HG02981 (cell line): ENCODE results near the gene TRIM10.
"Not testable (repeated sequence)": the region's sequence is repeated elsewhere in the genome, so short reads cannot be mapped to it uniquely, and the experiment has no call there.

Source experiments
- ATAC-seq: cut with Tn5 transposase; IDR thresholded peaks from one replicate; pipeline ENCODE4 v1.9.1; 2021; ENCODE audit warnings: mild to moderate bottlenecking, moderate library complexity; ENCODE audit not compliant: unreplicated experiment

The TRIM10 gene

DNA sequence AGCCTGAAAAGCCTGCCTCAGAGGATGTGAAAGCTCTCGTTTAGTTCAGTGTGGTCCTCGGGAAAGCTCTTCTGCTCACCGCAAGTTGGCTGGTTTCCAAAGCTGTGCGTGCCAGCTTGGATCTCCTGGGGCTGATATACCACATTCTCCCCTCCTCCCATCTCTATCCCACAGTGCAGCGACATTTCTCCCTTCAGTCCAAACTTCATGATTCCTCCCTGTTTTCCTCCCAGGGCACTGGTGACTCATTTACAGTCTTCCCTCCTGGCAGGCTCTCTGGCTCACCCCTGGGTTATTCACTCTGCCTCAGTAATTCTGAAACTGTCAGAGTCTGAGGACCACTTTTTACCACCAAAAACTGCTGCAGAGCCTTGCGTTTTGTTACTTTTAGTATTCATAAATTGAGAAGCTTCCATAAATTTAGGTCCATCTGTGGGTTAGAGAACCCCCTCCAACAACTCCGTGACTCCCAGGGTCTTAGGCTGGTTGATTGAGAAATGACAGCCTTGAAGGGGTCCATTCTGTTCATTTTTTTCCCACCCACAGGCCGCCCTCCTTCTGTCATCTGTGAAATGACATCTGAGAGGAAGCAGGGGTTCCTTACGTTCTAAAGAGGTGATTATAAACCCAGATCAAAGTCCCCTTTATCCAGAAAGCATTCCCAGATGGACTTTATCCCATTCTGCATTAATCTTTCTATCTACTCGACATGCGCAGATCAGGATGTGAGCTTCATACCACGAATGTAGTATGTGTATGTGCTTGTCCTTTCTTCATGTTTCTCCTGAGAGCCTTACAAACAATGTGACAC lies 6.1 kb downstream of the TRIM10 start:
- ATAC-seq = no peak

DNA sequence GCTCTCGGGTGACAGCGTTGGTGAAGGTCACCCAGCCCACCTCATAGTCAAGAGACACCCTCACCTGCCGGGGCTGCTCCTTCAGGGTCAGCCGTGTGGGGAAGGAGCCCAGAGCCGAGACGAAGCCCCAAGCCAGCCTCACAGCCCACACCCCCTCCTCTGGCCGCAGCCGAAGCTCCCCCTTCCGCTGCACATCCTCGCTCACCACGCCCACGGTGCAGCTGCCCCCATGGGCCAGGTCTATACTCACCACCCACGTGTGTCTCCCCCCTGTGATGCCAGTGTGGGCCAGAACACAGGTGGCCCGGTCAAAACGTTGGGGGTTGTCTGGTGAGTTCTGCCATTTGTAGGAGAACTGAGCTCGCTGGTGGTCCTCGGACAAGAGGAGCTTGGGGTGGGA lies 7.0 kb downstream of the TRIM10 start:
- no peak for ATAC-seq

DNA sequence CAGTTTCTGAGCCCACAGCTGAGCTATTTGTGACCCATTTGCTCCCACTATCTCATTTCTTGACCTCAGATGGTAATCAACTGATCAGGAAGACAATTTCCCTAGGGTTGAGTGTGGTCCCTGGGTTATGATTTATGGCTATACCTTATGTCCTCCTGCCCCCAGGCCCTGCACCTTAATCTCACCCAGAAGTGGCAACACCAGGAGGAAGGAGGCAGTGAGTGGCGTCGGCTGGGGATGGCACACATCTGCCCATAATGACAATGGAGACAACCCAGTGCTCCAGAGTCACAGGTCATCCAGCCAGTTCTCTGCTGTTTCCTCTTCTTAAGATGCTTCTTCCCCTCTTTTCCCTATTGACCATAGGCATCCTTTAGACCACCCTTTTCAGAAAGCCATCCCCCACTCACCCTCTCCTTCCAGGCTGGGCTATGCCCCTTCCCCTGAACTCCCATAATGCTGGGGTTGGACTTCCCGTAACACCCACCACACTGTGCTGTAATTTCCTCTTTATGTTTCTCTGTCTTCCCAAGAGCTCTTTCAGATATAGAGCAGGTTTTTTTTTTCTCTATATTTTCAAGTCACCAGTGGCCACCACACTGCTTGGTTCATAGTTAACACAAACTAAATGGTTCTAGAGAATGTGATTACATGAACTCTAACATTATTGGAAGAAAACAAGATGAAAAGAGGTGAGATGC lies 8.0 kb downstream of the TRIM10 start:
- ATAC-seq = no peak

GRCh38 chr6:30152016-30152673 lies 8.9 kb downstream of the TRIM10 start:
- no peak for ATAC-seq

DNA sequence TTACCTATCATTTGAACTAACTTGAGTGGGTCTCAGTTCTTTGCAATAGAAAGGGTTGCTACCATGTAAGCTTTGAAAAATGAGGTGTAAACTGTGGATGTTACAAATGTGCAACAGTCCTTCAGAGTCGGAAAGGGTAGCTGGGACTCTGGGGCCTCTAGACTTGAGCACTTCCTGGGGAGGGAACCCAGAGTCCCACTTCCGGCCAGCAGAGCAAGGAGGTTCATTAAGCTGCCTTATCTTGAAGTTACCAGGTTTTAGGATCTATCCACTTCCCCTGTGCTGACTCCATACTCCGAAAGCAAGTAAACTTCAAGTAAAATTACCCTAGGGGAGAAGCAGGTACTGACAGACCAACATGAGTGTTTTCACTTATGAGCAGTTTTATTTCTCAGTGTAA lies 9.4 kb downstream of the TRIM10 start:
- ATAC-seq = no peak

DNA sequence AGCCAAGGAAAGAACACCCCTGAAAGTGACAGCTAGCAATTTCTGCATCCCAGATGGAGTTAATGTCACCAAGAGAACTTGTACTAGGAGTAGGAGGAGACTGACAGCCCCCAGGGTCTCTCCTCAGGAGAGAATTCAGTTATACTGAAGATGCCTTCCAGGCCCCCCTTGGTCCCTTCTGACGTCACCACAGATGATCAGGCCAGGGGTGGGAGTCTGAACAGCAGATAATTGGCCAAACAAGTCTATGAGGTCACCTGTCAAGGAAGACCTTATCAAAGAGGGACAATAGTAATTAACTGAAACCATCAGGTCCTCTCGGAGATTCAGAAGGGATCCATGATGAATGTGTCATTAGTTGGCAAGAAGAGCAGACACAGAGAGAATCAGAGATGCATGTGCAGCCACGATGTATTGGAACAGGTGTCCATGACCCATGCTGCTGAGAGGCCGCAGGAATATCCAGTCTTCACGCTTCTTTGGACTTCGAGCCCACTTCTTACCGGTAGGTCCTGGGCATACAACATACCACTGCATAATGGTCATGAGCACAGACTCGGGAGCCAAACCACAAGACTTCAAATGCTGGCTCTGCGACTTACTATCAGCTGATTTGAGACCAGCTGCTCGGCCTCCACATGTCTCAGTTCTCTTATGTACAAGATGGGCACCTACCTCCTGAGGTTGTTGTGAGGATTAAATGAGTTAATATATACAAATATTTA lies 10.2 kb downstream of the TRIM10 start:
- no peak for ATAC-seq

- no peak for ATAC-seq
Measured at GRCh38 chr6:30149858-30150550, 11.0 kb downstream of the TRIM10 start.

DNA sequence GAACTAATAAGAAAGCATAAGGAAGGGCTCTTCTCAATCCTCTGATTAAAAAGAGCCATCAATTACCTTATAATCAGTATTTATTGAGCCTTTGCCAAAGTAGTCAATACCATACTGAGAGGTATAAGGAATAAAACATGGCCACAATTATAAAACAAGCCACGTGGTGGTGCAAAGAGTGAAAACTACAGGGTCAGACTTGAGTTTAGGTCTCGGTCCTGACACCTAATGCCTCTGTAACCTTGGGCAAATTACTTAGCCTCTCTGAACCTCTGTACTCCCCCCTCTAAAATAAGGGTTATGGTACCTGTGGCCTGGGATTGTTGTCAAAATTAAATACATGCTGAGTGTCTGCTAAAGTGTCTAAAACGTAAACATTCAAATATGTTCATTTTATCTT lies 11.8 kb downstream of the TRIM10 start:
- ATAC-seq = no peak

DNA sequence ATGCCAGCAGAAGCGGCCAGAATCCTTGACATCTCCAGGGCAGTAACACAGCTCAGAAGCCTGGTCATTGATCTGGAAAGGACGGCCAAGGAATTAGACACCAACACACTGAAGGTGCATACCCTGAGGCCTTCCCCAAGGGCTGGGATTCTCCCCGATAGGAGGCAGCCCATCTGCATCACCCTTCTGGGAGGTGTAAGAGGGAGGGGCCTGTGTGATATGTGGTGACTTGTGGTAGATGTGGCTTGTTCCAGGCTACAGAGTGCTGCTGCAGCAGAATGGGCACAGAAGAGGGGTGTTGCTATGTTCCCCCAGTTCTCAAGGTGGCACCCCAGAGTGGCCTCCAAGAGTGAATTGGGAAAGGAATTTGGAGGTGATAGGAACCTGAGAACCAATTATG lies 13.9 kb downstream of the TRIM10 start:
- no peak for ATAC-seq

DNA sequence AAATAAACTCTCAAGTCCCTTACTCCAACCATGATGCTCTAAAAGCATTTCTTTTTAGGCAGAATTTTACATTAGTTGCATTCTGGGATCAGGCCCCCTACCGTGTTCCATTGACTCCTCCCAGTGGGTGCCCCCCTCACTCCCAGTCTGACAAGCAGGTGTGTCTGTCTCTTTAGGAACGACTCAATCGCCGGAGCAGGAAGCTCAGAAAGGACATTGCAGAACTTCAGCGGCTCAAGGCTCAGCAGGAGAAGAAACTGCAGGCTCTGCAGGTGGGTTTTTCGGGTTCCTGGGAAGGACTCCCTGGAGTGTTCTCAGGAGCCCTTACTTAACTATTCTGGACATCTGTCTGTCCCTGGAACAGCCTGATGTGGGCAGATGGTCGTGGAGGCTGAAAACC lies 15.2 kb downstream of the TRIM10 start:
- ATAC-seq = no peak

GRCh38 chr6:30144811-30145210 lies 16.2 kb downstream of the TRIM10 start:
- ATAC-seq = no peak

- no peak for ATAC-seq
Measured at GRCh38 chr6:30143780-30144179, 17.2 kb downstream of the TRIM10 start.

- ATAC-seq = no peak
Measured at GRCh38 chr6:30142665-30143064, 18.3 kb downstream of the TRIM10 start.

GRCh38 chr6:30140240-30140639 lies 20.8 kb downstream of the TRIM10 start:
- not testable (repeated sequence) for ATAC-seq

DNA sequence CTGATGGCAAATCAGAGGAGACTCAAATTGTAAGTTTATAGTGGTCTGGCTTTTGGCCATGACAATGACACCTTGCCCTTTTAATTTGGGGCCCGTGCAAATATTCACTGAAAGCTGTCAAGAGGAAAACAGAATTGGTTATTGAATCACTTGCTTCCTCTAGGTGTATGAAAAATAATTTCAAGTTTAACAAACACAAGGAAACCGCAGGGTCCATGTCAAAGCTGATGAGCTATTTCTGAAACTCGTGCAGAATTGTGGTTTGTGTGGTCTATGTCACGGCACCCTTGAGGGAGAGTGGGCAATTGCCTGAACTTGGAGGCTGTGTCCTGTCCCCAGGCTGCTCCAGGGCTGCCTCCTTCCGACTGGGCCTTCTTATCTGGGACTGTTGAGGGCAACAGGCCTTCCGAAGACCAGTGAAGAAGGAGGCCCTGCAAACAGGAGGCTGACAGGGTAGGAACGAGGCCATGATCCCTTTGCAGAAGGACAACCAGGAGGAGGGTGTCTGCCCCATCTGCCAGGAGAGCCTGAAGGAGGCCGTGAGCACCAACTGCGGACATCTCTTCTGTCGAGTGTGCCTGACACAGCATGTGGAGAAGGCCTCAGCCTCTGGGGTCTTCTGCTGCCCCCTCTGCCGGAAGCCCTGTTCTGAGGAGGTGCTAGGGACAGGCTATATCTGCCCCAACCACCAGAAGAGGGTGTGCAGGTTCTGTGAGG lies 24.3 kb downstream of the TRIM10 start:
- no peak for ATAC-seq

DNA sequence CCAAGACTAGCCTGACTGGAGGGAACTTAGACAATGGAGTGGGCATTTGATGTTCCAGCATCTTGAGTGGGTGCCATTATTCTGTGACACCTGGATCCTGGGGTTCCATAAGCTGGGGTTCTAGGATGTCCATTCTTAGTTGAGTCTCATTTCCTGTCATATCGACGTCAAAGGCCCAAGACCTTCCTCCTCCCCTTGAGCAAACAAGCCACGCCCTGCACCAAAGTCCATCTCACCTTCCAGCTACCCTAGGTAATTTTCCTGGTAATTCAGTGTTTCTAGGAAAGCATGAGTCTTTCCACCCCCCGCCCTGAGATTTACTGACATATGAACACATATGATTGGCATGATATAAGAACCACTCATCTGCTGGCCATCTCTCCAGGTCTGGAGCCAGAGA lies 25.3 kb downstream of the TRIM10 start, which contains the start of gene TRIM40:
TSS of gene TRIM40 (plus strand) at position 384 of the 400 bp plus-strand sequence. CDS start 897 bp downstream, outside the sequence.
- no peak for ATAC-seq

- ATAC-seq = no peak
Measured at GRCh38 chr6:30135147-30135546, 25.9 kb downstream of the TRIM10 start.

DNA sequence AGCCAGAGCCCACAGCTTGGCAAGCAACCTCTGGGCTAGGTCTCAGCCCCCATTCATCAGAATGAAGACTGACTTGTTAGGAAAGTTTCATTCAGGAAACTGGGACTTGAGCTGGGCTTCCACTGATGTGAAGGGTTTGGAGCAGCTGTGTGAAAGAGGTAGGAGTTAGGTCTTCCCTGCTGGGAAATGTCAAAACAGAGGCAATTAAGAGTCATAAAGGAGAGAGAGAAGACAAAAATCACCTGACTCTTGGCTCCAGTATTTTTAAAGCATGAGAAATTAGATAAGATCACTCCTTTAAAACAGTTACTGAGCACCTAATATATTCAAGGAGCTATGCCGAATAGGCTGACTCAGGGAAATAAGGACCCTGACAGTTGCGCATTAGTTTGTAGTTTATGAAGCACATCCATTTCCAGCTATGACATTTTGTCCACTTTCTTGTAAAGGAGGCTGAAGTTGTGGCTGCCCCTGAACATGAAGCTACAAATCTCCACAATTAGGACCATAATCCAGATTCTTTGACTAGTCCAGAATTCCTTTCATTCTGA lies 29.0 kb downstream of the TRIM10 start:
- no peak for ATAC-seq
